ENCODE results near the gene ARSI.

Gene ARSI

DNA sequence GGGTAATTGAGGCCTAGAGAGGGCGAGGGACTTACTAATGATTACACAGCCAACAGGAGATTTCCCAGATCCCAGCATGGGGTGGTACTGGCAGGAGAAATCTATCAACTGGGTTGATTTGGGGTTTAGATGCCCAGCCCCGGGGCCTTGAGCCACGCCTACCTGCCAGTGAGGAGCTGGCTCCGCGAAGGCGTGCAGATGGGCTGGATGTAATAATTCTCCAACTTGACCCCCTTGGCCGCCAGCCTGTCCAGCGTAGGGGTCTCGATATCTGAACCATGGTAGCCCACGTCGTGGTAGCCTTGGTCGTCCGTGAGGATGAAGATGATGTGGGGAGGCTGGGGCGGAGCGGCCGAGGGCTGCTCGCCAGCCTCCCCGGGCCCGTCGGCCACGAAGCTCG, 804 bp downstream of the ARSI start:
- no peak for DNase-seq
- no peak overlapping the region for H3K4me3 ChIP-seq (ENCODE audit: insufficient read depth, low read depth, low read length, poor library complexity, severe bottlenecking)
- H3K27me3 ChIP-seq (replicated peaks; ENCODE audit: control insufficient read depth, insufficient read depth, low read length, poor library complexity, severe bottlenecking), result peaks cover 14% of the 10 kb centered on the region
- H3K36me3 ChIP-seq (ENCODE audit: control insufficient read depth, insufficient read depth, low read length), result no peaks in the 10 kb centered on the region
- H3K4me1 ChIP-seq (ENCODE audit: control insufficient read depth, insufficient read depth, low read length, poor library complexity, severe bottlenecking), result no peaks in the 10 kb centered on the region
- H3K9me3 ChIP-seq (ENCODE audit: control insufficient read depth, low read length), result no peaks in the 10 kb centered on the region
- no peak overlapping the region for H3K27ac ChIP-seq (ENCODE audit: insufficient read depth, low read length, poor library complexity, severe bottlenecking)

DNA sequence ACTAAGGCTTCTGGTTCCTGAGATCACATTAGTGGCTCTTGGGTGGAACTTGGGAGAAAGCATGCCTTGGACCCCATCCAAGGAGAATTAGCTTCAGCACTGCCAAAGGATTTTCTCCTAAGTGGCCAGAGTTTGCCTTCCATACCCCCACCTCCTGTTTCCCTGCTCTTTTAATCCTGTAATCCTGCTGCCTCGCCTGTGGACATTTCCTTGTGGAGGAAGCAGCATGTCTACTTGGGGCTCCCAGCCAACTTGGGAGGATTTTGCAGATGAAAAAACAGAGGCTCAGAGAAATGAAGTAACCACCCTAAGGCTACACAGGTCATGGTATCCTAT, 1.6 kb downstream of the ARSI start:
- Histone ChIP-seq H3K4me3 (ENCODE audit: insufficient read depth, low read depth, low read length, poor library complexity, severe bottlenecking) (no peak overlapping the region), H3K4me1 (ENCODE audit: control insufficient read depth, insufficient read depth, low read length, poor library complexity, severe bottlenecking) (no peaks in the 10 kb centered on the region), H3K27me3 (replicated peaks; ENCODE audit: control insufficient read depth, insufficient read depth, low read length, poor library complexity, severe bottlenecking) (peaks cover 14% of the 10 kb centered on the region), H3K9me3 (ENCODE audit: control insufficient read depth, low read length) (no peaks in the 10 kb centered on the region), H3K36me3 (ENCODE audit: control insufficient read depth, insufficient read depth, low read length) (no peaks in the 10 kb centered on the region), H3K27ac (ENCODE audit: insufficient read depth, low read length, poor library complexity, severe bottlenecking) (no peak overlapping the region)
- DNase-seq, result no peak

- no peaks in the 10 kb centered on the region for H3K9me3 ChIP-seq (ENCODE audit: control insufficient read depth, low read length)
- no peak overlapping the region for H3K4me3 ChIP-seq (ENCODE audit: insufficient read depth, low read depth, low read length, poor library complexity, severe bottlenecking)
- H3K27ac ChIP-seq (ENCODE audit: insufficient read depth, low read length, poor library complexity, severe bottlenecking), result no peak overlapping the region
- peaks cover 14% of the 10 kb centered on the region for H3K27me3 ChIP-seq (replicated peaks; ENCODE audit: control insufficient read depth, insufficient read depth, low read length, poor library complexity, severe bottlenecking)
- H3K4me1 ChIP-seq (ENCODE audit: control insufficient read depth, insufficient read depth, low read length, poor library complexity, severe bottlenecking), result no peaks in the 10 kb centered on the region
- H3K36me3 ChIP-seq (ENCODE audit: control insufficient read depth, insufficient read depth, low read length), result no peaks in the 10 kb centered on the region
- DNase-seq, result no peak
These were observed 2.1 kb downstream of the ARSI start for GRCh38 chr5:150300496-150301169.

DNA sequence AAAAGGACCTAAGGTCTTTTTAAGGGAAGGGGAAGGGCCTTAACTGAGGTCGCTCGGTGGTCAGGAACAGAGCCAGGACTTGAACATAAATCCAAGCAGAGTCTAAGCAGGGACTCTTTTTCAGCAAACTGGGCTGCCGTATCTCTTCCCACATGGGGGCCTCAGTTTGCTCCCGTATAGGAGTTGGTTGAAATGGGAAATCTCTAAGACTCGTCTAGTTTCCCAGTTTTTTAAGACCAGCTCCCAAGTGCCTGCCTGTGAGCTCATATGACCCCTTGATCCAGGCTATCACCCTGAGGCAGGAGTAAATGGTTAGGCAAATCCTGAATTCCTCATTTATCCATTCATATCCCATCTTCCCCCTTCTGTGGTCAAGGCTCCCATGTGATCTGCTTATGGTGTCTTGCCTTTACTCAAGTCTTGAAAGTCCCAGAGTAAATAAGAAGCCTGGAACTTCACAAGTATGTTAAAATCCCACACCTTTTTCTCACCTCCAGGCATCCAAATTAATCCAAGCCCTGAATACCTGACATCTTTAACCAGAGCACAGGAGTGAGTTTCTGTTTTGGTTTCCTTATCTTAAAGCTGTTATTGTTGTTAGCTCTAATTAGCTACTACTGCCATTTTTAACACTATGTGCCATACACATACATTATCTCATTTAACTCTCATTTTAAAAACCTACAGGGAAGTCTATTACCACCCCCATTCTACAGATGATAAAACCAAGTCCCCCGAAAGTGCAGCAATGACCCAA, 3.0 kb downstream of the ARSI start:
- no peak for DNase-seq
- H3K27ac ChIP-seq (ENCODE audit: insufficient read depth, low read length, poor library complexity, severe bottlenecking), result no peak overlapping the region
- peaks cover 14% of the 10 kb centered on the region for H3K27me3 ChIP-seq (replicated peaks; ENCODE audit: control insufficient read depth, insufficient read depth, low read length, poor library complexity, severe bottlenecking)
- no peaks in the 10 kb centered on the region for H3K9me3 ChIP-seq (ENCODE audit: control insufficient read depth, low read length)
- H3K36me3 ChIP-seq (ENCODE audit: control insufficient read depth, insufficient read depth, low read length), result no peaks in the 10 kb centered on the region
- H3K4me1 ChIP-seq (ENCODE audit: control insufficient read depth, insufficient read depth, low read length, poor library complexity, severe bottlenecking), result no peaks in the 10 kb centered on the region
- no peak overlapping the region for H3K4me3 ChIP-seq (ENCODE audit: insufficient read depth, low read depth, low read length, poor library complexity, severe bottlenecking)

GRCh38 chr5:150298701-150299451, 3.8 kb downstream of the ARSI start:
- Histone ChIP-seq H3K4me3 (ENCODE audit: insufficient read depth, low read depth, low read length, poor library complexity, severe bottlenecking) (no peak overlapping the region), H3K4me1 (ENCODE audit: control insufficient read depth, insufficient read depth, low read length, poor library complexity, severe bottlenecking) (no peaks in the 10 kb centered on the region), H3K27me3 (replicated peaks; ENCODE audit: control insufficient read depth, insufficient read depth, low read length, poor library complexity, severe bottlenecking) (peaks cover 14% of the 10 kb centered on the region), H3K27ac (ENCODE audit: insufficient read depth, low read length, poor library complexity, severe bottlenecking) (no peak overlapping the region), H3K36me3 (ENCODE audit: control insufficient read depth, insufficient read depth, low read length) (no peaks in the 10 kb centered on the region), H3K9me3 (ENCODE audit: control insufficient read depth, low read length) (no peaks in the 10 kb centered on the region)
- DNase-seq, result no peak

- no peak for DNase-seq
- peaks cover 14% of the 10 kb centered on the region for H3K27me3 ChIP-seq (replicated peaks; ENCODE audit: control insufficient read depth, insufficient read depth, low read length, poor library complexity, severe bottlenecking)
- H3K27ac ChIP-seq (ENCODE audit: insufficient read depth, low read length, poor library complexity, severe bottlenecking), result no peak overlapping the region
- H3K4me1 ChIP-seq (ENCODE audit: control insufficient read depth, insufficient read depth, low read length, poor library complexity, severe bottlenecking), result no peaks in the 10 kb centered on the region
- H3K36me3 ChIP-seq (ENCODE audit: control insufficient read depth, insufficient read depth, low read length), result no peaks in the 10 kb centered on the region
- no peak overlapping the region for H3K4me3 ChIP-seq (ENCODE audit: insufficient read depth, low read depth, low read length, poor library complexity, severe bottlenecking)
- H3K9me3 ChIP-seq (ENCODE audit: control insufficient read depth, low read length), result no peaks in the 10 kb centered on the region
These were observed 4.6 kb downstream of the ARSI start for GRCh38 chr5:150297934-150298595.

DNA sequence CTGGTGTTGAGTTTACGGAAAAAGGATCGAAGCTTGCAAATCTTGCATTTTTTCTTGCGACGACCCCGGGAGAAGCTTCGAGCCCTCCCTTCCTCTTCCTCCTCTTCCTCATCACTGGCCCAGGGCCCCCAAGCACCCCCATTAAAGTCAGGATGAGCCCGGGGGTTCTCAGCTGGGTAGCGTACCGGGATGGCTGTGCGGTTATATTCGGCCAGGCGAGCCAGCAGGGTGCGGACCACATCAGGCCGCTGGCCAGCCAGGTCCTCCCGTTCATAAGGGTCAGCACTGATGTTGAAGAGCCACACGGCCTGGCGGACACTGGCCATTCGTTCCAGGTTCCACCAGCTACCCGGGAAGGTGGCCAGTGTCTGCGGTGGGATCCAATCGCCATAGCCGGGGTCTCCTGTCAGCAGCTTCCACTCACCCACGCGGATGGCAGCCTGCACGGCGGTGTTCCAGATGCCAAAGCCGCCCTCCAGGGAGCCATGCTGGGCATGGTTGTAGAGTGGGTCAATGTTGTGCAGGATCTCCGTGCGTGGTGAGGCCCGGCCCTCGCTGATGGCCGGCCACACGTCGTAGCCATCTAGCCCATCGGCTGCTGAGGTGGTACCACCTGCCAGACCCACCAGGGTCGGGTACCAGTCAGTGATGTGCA, 5.3 kb downstream of the ARSI start:
- no peaks in the 10 kb centered on the region for H3K9me3 ChIP-seq (ENCODE audit: control insufficient read depth, low read length)
- DNase-seq, result no peak
- H3K27ac ChIP-seq (ENCODE audit: insufficient read depth, low read length, poor library complexity, severe bottlenecking), result no peak overlapping the region
- no peaks in the 10 kb centered on the region for H3K36me3 ChIP-seq (ENCODE audit: control insufficient read depth, insufficient read depth, low read length)
- H3K27me3 ChIP-seq (replicated peaks; ENCODE audit: control insufficient read depth, insufficient read depth, low read length, poor library complexity, severe bottlenecking), result peaks cover 10% of the 10 kb centered on the region
- no peak overlapping the region for H3K4me3 ChIP-seq (ENCODE audit: insufficient read depth, low read depth, low read length, poor library complexity, severe bottlenecking)
- no peaks in the 10 kb centered on the region for H3K4me1 ChIP-seq (ENCODE audit: control insufficient read depth, insufficient read depth, low read length, poor library complexity, severe bottlenecking)

GRCh38 chr5:150296496-150296895, 6.2 kb downstream of the ARSI start:
- no peaks in the 10 kb centered on the region for H3K36me3 ChIP-seq (ENCODE audit: control insufficient read depth, insufficient read depth, low read length)
- no peak overlapping the region for H3K27ac ChIP-seq (ENCODE audit: insufficient read depth, low read length, poor library complexity, severe bottlenecking)
- H3K4me3 ChIP-seq (ENCODE audit: insufficient read depth, low read depth, low read length, poor library complexity, severe bottlenecking), result no peak overlapping the region
- DNase-seq, result no peak
- no peaks in the 10 kb centered on the region for H3K9me3 ChIP-seq (ENCODE audit: control insufficient read depth, low read length)
- peaks cover 5% of the 10 kb centered on the region for H3K27me3 ChIP-seq (replicated peaks; ENCODE audit: control insufficient read depth, insufficient read depth, low read length, poor library complexity, severe bottlenecking)
- H3K4me1 ChIP-seq (ENCODE audit: control insufficient read depth, insufficient read depth, low read length, poor library complexity, severe bottlenecking), result no peaks in the 10 kb centered on the region

- no peak overlapping the region for H3K4me3 ChIP-seq (ENCODE audit: insufficient read depth, low read depth, low read length, poor library complexity, severe bottlenecking)
- no peaks in the 10 kb centered on the region for H3K36me3 ChIP-seq (ENCODE audit: control insufficient read depth, insufficient read depth, low read length)
- no peak overlapping the region for H3K27ac ChIP-seq (ENCODE audit: insufficient read depth, low read length, poor library complexity, severe bottlenecking)
- H3K9me3 ChIP-seq (ENCODE audit: control insufficient read depth, low read length), result no peaks in the 10 kb centered on the region
- no peak for DNase-seq
- H3K27me3 ChIP-seq (replicated peaks; ENCODE audit: control insufficient read depth, insufficient read depth, low read length, poor library complexity, severe bottlenecking), result peaks cover 5% of the 10 kb centered on the region
- no peaks in the 10 kb centered on the region for H3K4me1 ChIP-seq (ENCODE audit: control insufficient read depth, insufficient read depth, low read length, poor library complexity, severe bottlenecking)
These were observed 6.8 kb downstream of the ARSI start for GRCh38 chr5:150295741-150296486.

Measured in effector memory CD4-positive, alpha-beta T cell (primary cell).